Gastrocnemius medialis (tissue), 4 donors: ENCODE data around the gene DHDDS. TPM values are rescaled to one million over a fixed set of nuclear protein-coding genes. Genes with fewer than 3 reads are reported as not detected.

Experiments
- ATAC-seq, 2 donors: fragments of 150-250 bp; one replicate each; pipeline ENCODE4 v1.9.1; 2016
- DNase-seq, 2 donors: peaks; one replicate each; pipeline ENCODE4 v3.0.0-alpha.2; 2019
- H3K27ac ChIP-seq, 4 donors: fragments of 200-600 bp; sonication (generic); 1 replicate in 1 of 4; 2 replicates in 3 of 4; pipeline ENCODE4 v1.5.1; 2016 to 2018; ENCODE audit warnings: mild to moderate bottlenecking in 2 of 4, moderate library complexity in 1 of 4
- H3K27me3 ChIP-seq, 3 donors: fragments of 200-600 bp; sonication (generic) in 2 of 3; 1 replicate in 1 of 3; 2 replicates in 2 of 3; pipeline versions ENCODE4 v1.5.1 to v1.6.0; 2016 to 2019; ENCODE audit warnings: mild to moderate bottlenecking in 1 of 3, moderate library complexity in 1 of 3
- H3K36me3 ChIP-seq, 2 donors: fragments of 200-600 bp; sonication (generic) in 1 of 2; one replicate each; pipeline ENCODE4 v1.5.1; 2017 to 2018
- H3K4me1 ChIP-seq, 2 donors: fragments of 200-600 bp; sonication (generic) in 1 of 2; one replicate each; pipeline ENCODE4 v1.5.1; 2016 to 2017; ENCODE audit warnings: mild to moderate bottlenecking in 2 of 2
- H3K4me3 ChIP-seq, 4 donors: fragments of 200-600 bp; sonication (generic) in 3 of 4; 1 replicate in 1 of 4; 2 replicates in 3 of 4; pipeline ENCODE4 v1.5.1; 2016 to 2019; ENCODE audit warnings: mild to moderate bottlenecking in 2 of 4
- H3K9me3 ChIP-seq, 3 donors: fragments of 200-600 bp; sonication (generic) in 2 of 3; 1 replicate in 1 of 3; 2 replicates in 2 of 3; pipeline ENCODE4 v1.5.1; 2016 to 2019
- CTCF ChIP-seq, 5 experiments: fragments of 450-650 bp in 3 of 5; fragments of 200-600 bp in 2 of 5; sonication (generic) in 2 of 5; IDR thresholded peaks in 4 of 5; conservative IDR thresholded peaks in 1 of 5; 1 replicate in 4 of 5; 2 replicates in 1 of 5; pipeline ENCODE4 v1.5.1; 2016 to 2019; ENCODE audit warnings: antibody characterized with exemption in 5 of 5, mild to moderate bottlenecking in 3 of 5, moderate library complexity in 3 of 5
- POLR2A ChIP-seq, 2 donors: fragments of 450-650 bp; IDR thresholded peaks; one replicate each; pipeline ENCODE4 v1.6.1; 2017; ENCODE audit warnings: antibody characterized with exemption in 2 of 2, mild to moderate bottlenecking in 2 of 2, moderate library complexity in 2 of 2
- in situ Hi-C, 4 donors: fragments of 200-750 bp; cut with MboI; loops; one replicate each; pipeline versions ENCODE4 v1.15.0 to v1.8.0; 2017; ENCODE audit warnings: low sequenced_read_pairs in 4 of 4
- intact Hi-C: fragments of 100-400 bp; cut with DNase I; formaldehyde crosslinking; loops from one replicate; pipeline ENCODE4 v1.15.1; 2023; ENCODE audit warnings: low total_unique reads
- total RNA-seq, 4 donors: library from RNA; depleted of rRNA; stranded (reverse); fragments of >200 nt; gene quantifications; one replicate each; pipeline versions ENCODE4 v1.1.0 to v1.2.3, GENCODE V29; 2016

The DHDDS gene
- total RNA-seq, 4 donors from 2014 or later, result 12.1 to 30.7 (median 22.3) TPM

- TF ChIP-seq POLR2A (IDR thresholded peaks at IDR 0.05) (no peak), CTCF (IDR thresholded peaks at IDR 0.05 in 4 of 5, conservative IDR thresholded peaks at IDR 0.05 in 1 of 5) (no peak)
- H3K9me3 ChIP-seq, result no peaks in the 10 kb centered on the region
These were observed 43.9 kb downstream of the DHDDS start for GRCh38 chr1:26475989-26476388.

GRCh38 chr1:26476958-26477357 lies 44.8 kb downstream of the DHDDS start:
- Histone ChIP-seq H3K36me3 (peaks cover 5 to 32% of the 10 kb centered on the region in 2 donors), H3K4me1 (peaks cover 9 to 17% of the 10 kb centered on the region in 2 donors), H3K27ac (no peak overlapping the region), H3K9me3 (no peaks in the 10 kb centered on the region), H3K27me3 (no peaks in the 10 kb centered on the region), H3K4me3 (no peak overlapping the region)
- in situ Hi-C loops (no loop called here), intact Hi-C loops (no loop called here)
- TF ChIP-seq POLR2A (IDR thresholded peaks at IDR 0.05), result no peak
- no peak for TF ChIP-seq CTCF (IDR thresholded peaks at IDR 0.05 in 4 of 5, conservative IDR thresholded peaks at IDR 0.05 in 1 of 5)
- ATAC-seq (no peak), DNase-seq (no peak)

More at GRCh38 chr1:26475989-26476388, 43.9 kb downstream of the DHDDS start:
- Histone ChIP-seq H3K27ac (no peak overlapping the region), H3K27me3 (no peaks in the 10 kb centered on the region), H3K36me3 (peaks cover 5 to 32% of the 10 kb centered on the region in 2 donors), H3K4me3 (no peak overlapping the region), H3K4me1 (peaks cover 19 to 27% of the 10 kb centered on the region in 2 donors)
- in situ Hi-C loops, result no loop called here
- DNase-seq (no peak), ATAC-seq (no peak)
- intact Hi-C loops, result no loop called here

GRCh38 chr1:26477446-26478152 lies 45.5 kb downstream of the DHDDS start:
- no peak overlapping the region for H3K4me3 ChIP-seq
- no peak overlapping the region for H3K27ac ChIP-seq
- no peaks in the 10 kb centered on the region for H3K9me3 ChIP-seq
- in situ Hi-C loops, result no loop called here
- H3K36me3 ChIP-seq, result peaks cover 5 to 32% of the 10 kb centered on the region in 2 donors
- DNase-seq (no peak), ATAC-seq (no peak)
- H3K27me3 ChIP-seq, result no peaks in the 10 kb centered on the region
- peaks cover 9 to 17% of the 10 kb centered on the region in 2 donors for H3K4me1 ChIP-seq
- intact Hi-C loops, result no loop called here
- TF ChIP-seq CTCF (IDR thresholded peaks at IDR 0.05 in 4 of 5, conservative IDR thresholded peaks at IDR 0.05 in 1 of 5) (no peak), POLR2A (IDR thresholded peaks at IDR 0.05) (no peak)

GRCh38 chr1:26478159-26478558 lies 46.0 kb downstream of the DHDDS start:
- Histone ChIP-seq H3K36me3 (peaks cover 5 to 32% of the 10 kb centered on the region in 2 donors), H3K4me1 (peaks cover 9 to 16% of the 10 kb centered on the region in 2 donors), H3K27ac (no peak overlapping the region), H3K9me3 (no peaks in the 10 kb centered on the region), H3K27me3 (no peaks in the 10 kb centered on the region), H3K4me3 (no peak overlapping the region)
- in situ Hi-C loops (no loop called here), intact Hi-C loops (no loop called here)
- DNase-seq (no peak), ATAC-seq (no peak)
- no peak for TF ChIP-seq POLR2A (IDR thresholded peaks at IDR 0.05)
- no peak for TF ChIP-seq CTCF (IDR thresholded peaks at IDR 0.05 in 4 of 5, conservative IDR thresholded peaks at IDR 0.05 in 1 of 5)
